Measurements from ENCODE around the gene CLSTN2.
A peak's percentile ranks its signal among the peaks of the same experiment; 100 is the strongest.

The CLSTN2 gene

GRCh38 chr3:140391061-140391460 is 456.1 kb downstream of the CLSTN2 start:
- H3K4ac ChIP-seq (ENCODE audit: low read depth in 1 of 2, low read length in 2 of 2): no peak overlapping the region
- no peak for DNase-seq
- H2BK12ac ChIP-seq (ENCODE audit: low read length in 2 of 2): no peak overlapping the region
- no peak overlapping the region for H4K8ac ChIP-seq (ENCODE audit: low read length)
- H2AFZ ChIP-seq (ENCODE audit: low read depth, low read length): no peak overlapping the region
- peak overlapping the region; percentile 53 for H3K4me2 ChIP-seq (ENCODE audit: low read length, poor library complexity, severe bottlenecking)
- 66% methylated on average over 3 of the region's 6 CpGs for WGBS
- H3K14ac ChIP-seq (ENCODE audit: low read length in 2 of 2): no peak overlapping the region
- no peak overlapping the region for H3K18ac ChIP-seq (ENCODE audit: low read depth in 1 of 2, low read length in 2 of 2)
- H3K9ac ChIP-seq (ENCODE audit: low read length): no peak overlapping the region
- no peak overlapping the region for H2AK5ac ChIP-seq (ENCODE audit: low read length, severe bottlenecking)
- H3K27me3 ChIP-seq (ENCODE audit: control insufficient read depth in 1 of 2, insufficient read depth in 1 of 2, low read length in 2 of 2): peaks cover 0 to 5% of the 10 kb centered on the region in 2 experiments
- peaks cover 6% of the 10 kb centered on the region for H3K4me1 ChIP-seq (ENCODE audit: control insufficient read depth, insufficient read depth, low read depth, low read length)
- no peak overlapping the region for H2BK120ac ChIP-seq (ENCODE audit: low read depth, low read length)
- no peaks in the 10 kb centered on the region for H3K79me1 ChIP-seq (replicated peaks; ENCODE audit: low read length, poor library complexity, severe bottlenecking)
- peaks cover 0 to 4% of the 10 kb centered on the region in 2 experiments for H3K36me3 ChIP-seq (ENCODE audit: control insufficient read depth in 1 of 2, insufficient read depth in 2 of 2, low read depth in 1 of 2, low read length in 2 of 2)
- H3K23ac ChIP-seq (ENCODE audit: low read length in 2 of 2): no peak overlapping the region
- peak overlapping the region; percentile 73 for H2BK5ac ChIP-seq (ENCODE audit: low read depth, low read length, poor library complexity, severe bottlenecking)
- H2BK15ac ChIP-seq (ENCODE audit: low read depth, poor library complexity, severe bottlenecking): no peak overlapping the region
- H3K9me3 ChIP-seq (ENCODE audit: control insufficient read depth, low read length): no peaks in the 10 kb centered on the region
- H4K91ac ChIP-seq (ENCODE audit: low read length): no peak overlapping the region
- peak overlapping the region; percentile 77 for H3K27ac ChIP-seq (ENCODE audit: low read length, poor library complexity, severe bottlenecking)
- no peak overlapping the region for H3K4me3 ChIP-seq (ENCODE audit: insufficient read depth in 1 of 2, low read depth in 1 of 2, low read length in 2 of 2)

GRCh38 chr3:140394488-140395133 is 459.6 kb downstream of the CLSTN2 start:
- Histone ChIP-seq H3K9me3 (ENCODE audit: control insufficient read depth, low read length) (no peaks in the 10 kb centered on the region), H3K14ac (ENCODE audit: low read length in 2 of 2) (no peak overlapping the region), H2AFZ (ENCODE audit: low read depth, low read length) (no peak overlapping the region), H2BK5ac (ENCODE audit: low read depth, low read length, poor library complexity, severe bottlenecking) (no peak overlapping the region), H3K27me3 (ENCODE audit: control insufficient read depth in 1 of 2, insufficient read depth in 1 of 2, low read length in 2 of 2) (no peaks in the 10 kb centered on the region), H3K9ac (ENCODE audit: low read length) (no peak overlapping the region), H4K91ac (ENCODE audit: low read length) (no peak overlapping the region), H2BK120ac (ENCODE audit: low read depth, low read length) (no peak overlapping the region), H3K18ac (ENCODE audit: low read depth in 1 of 2, low read length in 2 of 2) (no peak overlapping the region), H3K4ac (ENCODE audit: low read depth in 1 of 2, low read length in 2 of 2) (no peak overlapping the region), H2BK15ac (ENCODE audit: low read depth, poor library complexity, severe bottlenecking) (no peak overlapping the region), H3K36me3 (ENCODE audit: control insufficient read depth in 1 of 2, insufficient read depth in 2 of 2, low read depth in 1 of 2, low read length in 2 of 2) (no peaks in the 10 kb centered on the region), H3K27ac (ENCODE audit: low read length, poor library complexity, severe bottlenecking) (no peak overlapping the region), H3K4me3 (ENCODE audit: insufficient read depth in 1 of 2, low read depth in 1 of 2, low read length in 2 of 2) (no peak overlapping the region), H4K8ac (ENCODE audit: low read length) (no peak overlapping the region), H3K4me2 (ENCODE audit: low read length, poor library complexity, severe bottlenecking) (no peak overlapping the region), H3K4me1 (ENCODE audit: control insufficient read depth, insufficient read depth, low read depth, low read length) (peaks cover 3% of the 10 kb centered on the region), H3K79me1 (replicated peaks; ENCODE audit: low read length, poor library complexity, severe bottlenecking) (no peaks in the 10 kb centered on the region), H2AK5ac (ENCODE audit: low read length, severe bottlenecking) (no peak overlapping the region), H2BK12ac (ENCODE audit: low read length in 2 of 2) (no peak overlapping the region), H3K23ac (ENCODE audit: low read length in 2 of 2) (no peak overlapping the region)
- WGBS: 61% methylated on average over 1 of the region's 3 CpGs
- DNase-seq: no peak

GRCh38 chr3:140395134-140396075 is 460.4 kb downstream of the CLSTN2 start:
- H4K8ac ChIP-seq (ENCODE audit: low read length): no peak overlapping the region
- H4K91ac ChIP-seq (ENCODE audit: low read length): no peak overlapping the region
- no peak overlapping the region for H3K4ac ChIP-seq (ENCODE audit: low read depth in 1 of 2, low read length in 2 of 2)
- no peak overlapping the region for H2AFZ ChIP-seq (ENCODE audit: low read depth, low read length)
- peaks cover 3% of the 10 kb centered on the region for H3K4me1 ChIP-seq (ENCODE audit: control insufficient read depth, insufficient read depth, low read depth, low read length)
- no peaks in the 10 kb centered on the region for H3K27me3 ChIP-seq (ENCODE audit: control insufficient read depth in 1 of 2, insufficient read depth in 1 of 2, low read length in 2 of 2)
- H3K4me3 ChIP-seq (ENCODE audit: insufficient read depth in 1 of 2, low read depth in 1 of 2, low read length in 2 of 2): no peak overlapping the region
- no peak overlapping the region for H2BK12ac ChIP-seq (ENCODE audit: low read length in 2 of 2)
- no peak overlapping the region for H2AK5ac ChIP-seq (ENCODE audit: low read length, severe bottlenecking)
- no peaks in the 10 kb centered on the region for H3K9me3 ChIP-seq (ENCODE audit: control insufficient read depth, low read length)
- H3K23ac ChIP-seq (ENCODE audit: low read length in 2 of 2): no peak overlapping the region
- no peak overlapping the region for H3K4me2 ChIP-seq (ENCODE audit: low read length, poor library complexity, severe bottlenecking)
- WGBS: 45% methylated on average over 1 of the region's 5 CpGs
- H3K9ac ChIP-seq (ENCODE audit: low read length): no peak overlapping the region
- no peak overlapping the region for H2BK15ac ChIP-seq (ENCODE audit: low read depth, poor library complexity, severe bottlenecking)
- no peak for DNase-seq
- no peak overlapping the region for H3K14ac ChIP-seq (ENCODE audit: low read length in 2 of 2)
- H2BK120ac ChIP-seq (ENCODE audit: low read depth, low read length): no peak overlapping the region
- no peaks in the 10 kb centered on the region for H3K79me1 ChIP-seq (replicated peaks; ENCODE audit: low read length, poor library complexity, severe bottlenecking)
- H3K27ac ChIP-seq (ENCODE audit: low read length, poor library complexity, severe bottlenecking): no peak overlapping the region
- H3K18ac ChIP-seq (ENCODE audit: low read depth in 1 of 2, low read length in 2 of 2): no peak overlapping the region
- no peaks in the 10 kb centered on the region for H3K36me3 ChIP-seq (ENCODE audit: control insufficient read depth in 1 of 2, insufficient read depth in 2 of 2, low read depth in 1 of 2, low read length in 2 of 2)
- H2BK5ac ChIP-seq (ENCODE audit: low read depth, low read length, poor library complexity, severe bottlenecking): no peak overlapping the region

- Histone ChIP-seq H3K79me1 (replicated peaks; ENCODE audit: low read length, poor library complexity, severe bottlenecking) (no peaks in the 10 kb centered on the region), H2AFZ (ENCODE audit: low read depth, low read length) (no peak overlapping the region), H3K27ac (ENCODE audit: low read length, poor library complexity, severe bottlenecking) (no peak overlapping the region)
Measured at GRCh38 chr3:140396110-140396509, 461.1 kb downstream of the CLSTN2 start.

More at GRCh38 chr3:140396110-140396509, 461.1 kb downstream of the CLSTN2 start:
- Histone ChIP-seq H2BK5ac (ENCODE audit: low read depth, low read length, poor library complexity, severe bottlenecking) (no peak overlapping the region), H4K8ac (ENCODE audit: low read length) (no peak overlapping the region), H3K9ac (ENCODE audit: low read length) (no peak overlapping the region), H2AK5ac (ENCODE audit: low read length, severe bottlenecking) (no peak overlapping the region), H3K9me3 (ENCODE audit: control insufficient read depth, low read length) (no peaks in the 10 kb centered on the region), H2BK120ac (ENCODE audit: low read depth, low read length) (no peak overlapping the region), H3K4me1 (ENCODE audit: control insufficient read depth, insufficient read depth, low read depth, low read length) (no peaks in the 10 kb centered on the region), H4K91ac (ENCODE audit: low read length) (no peak overlapping the region), H3K23ac (ENCODE audit: low read length in 2 of 2) (no peak overlapping the region), H3K4me2 (ENCODE audit: low read length, poor library complexity, severe bottlenecking) (no peak overlapping the region), H3K36me3 (ENCODE audit: control insufficient read depth in 1 of 2, insufficient read depth in 2 of 2, low read depth in 1 of 2, low read length in 2 of 2) (no peaks in the 10 kb centered on the region), H3K14ac (ENCODE audit: low read length in 2 of 2) (no peak overlapping the region), H2BK12ac (ENCODE audit: low read length in 2 of 2) (no peak overlapping the region), H3K18ac (ENCODE audit: low read depth in 1 of 2, low read length in 2 of 2) (no peak overlapping the region), H2BK15ac (ENCODE audit: low read depth, poor library complexity, severe bottlenecking) (no peak overlapping the region), H3K27me3 (ENCODE audit: control insufficient read depth in 1 of 2, insufficient read depth in 1 of 2, low read length in 2 of 2) (peaks cover 0 to 2% of the 10 kb centered on the region in 2 experiments), H3K4me3 (ENCODE audit: insufficient read depth in 1 of 2, low read depth in 1 of 2, low read length in 2 of 2) (no peak overlapping the region), H3K4ac (ENCODE audit: low read depth in 1 of 2, low read length in 2 of 2) (no peak overlapping the region)
- 100% methylated on average over 1 of the region's 3 CpGs for WGBS
- DNase-seq: no peak
